K562 (cell line): ENCODE data around the gene SOX12. TPM values are rescaled to one million over a fixed set of nuclear protein-coding genes. Genes with fewer than 3 reads are reported as not detected.

Experiments used
- ARID4B ChIP-seq: sonication (generic); formaldehyde crosslinking; IDR thresholded peaks from 2 replicates; pipeline ENCODE4 v1.8.0; 2022; ENCODE audit warnings: mild to moderate bottlenecking, missing genetic modification reagents
- ATF1 ChIP-seq, 2 experiments: fragments of 450-650 bp in 1 of 2; IDR thresholded peaks; 2 replicates each; pipeline ENCODE4 v1.6.1; 2016; ENCODE audit warnings: missing compliant biosample characterization in 1 of 2, missing genetic modification characterization in 1 of 2
- ATF3 ChIP-seq, 2 experiments: fragments of 450-650 bp in 1 of 2; sonication (generic) in 1 of 2; formaldehyde crosslinking in 1 of 2; IDR thresholded peaks in 1 of 2; conservative IDR thresholded peaks in 1 of 2; 2 replicates each; pipeline versions ENCODE4 v1.6.1 to v1.8.1; 2016 to 2023; ENCODE audit warnings: mild to moderate bottlenecking in 2 of 2, moderate library complexity in 2 of 2, inconsistent platforms in 1 of 2, missing genetic modification reagents in 1 of 2
- C11orf30 ChIP-seq: fragments of 450-650 bp; IDR thresholded peaks from 2 replicates; pipeline ENCODE4 v1.6.1; 2016; ENCODE audit warnings: low read depth, mild to moderate bottlenecking
- COPS2 ChIP-seq: fragments of 450-650 bp; conservative IDR thresholded peaks from 2 replicates; pipeline ENCODE4 v1.6.1; 2016; ENCODE audit warnings: mild to moderate bottlenecking, moderate library complexity
- DMBX1 ChIP-seq: fragments of 250-450 bp; sonication (Bioruptor Pico); IDR thresholded peaks from 2 replicates; pipeline ENCODE4 v1.8.0; 2022; ENCODE audit warnings: inconsistent platforms, mild to moderate bottlenecking, moderate library complexity, borderline replicate concordance
- FOSL1 ChIP-seq: fragments of 200-800 bp; sonication (Bioruptor generic); conservative IDR thresholded peaks from 2 replicates; pipeline ENCODE4 v1.6.1; 2016; ENCODE audit warnings: missing genetic modification characterization, missing compliant biosample characterization
- FOXK2 ChIP-seq, 2 experiments: fragments of 450-650 bp; IDR thresholded peaks in 1 of 2; conservative IDR thresholded peaks in 1 of 2; 2 replicates each; pipeline ENCODE4 v1.6.1; 2016; ENCODE audit warnings: low read depth in 2 of 2, mild to moderate bottlenecking in 1 of 2
- HLTF ChIP-seq: fragments of 450-650 bp; IDR thresholded peaks from 2 replicates; pipeline ENCODE4 v1.6.1; 2016
- L3MBTL2 ChIP-seq: fragments of 450-650 bp; IDR thresholded peaks from 2 replicates; pipeline ENCODE4 v1.6.1; 2016; ENCODE audit warnings: mild to moderate bottlenecking, moderate library complexity
- TOE1 ChIP-seq, 2 experiments: fragments of 450-650 bp in 1 of 2; sonication (generic) in 1 of 2; formaldehyde crosslinking in 1 of 2; IDR thresholded peaks; 2 replicates each; pipeline versions ENCODE4 v1.7.1 to v1.8.0; 2016 to 2022; ENCODE audit warnings: borderline replicate concordance in 2 of 2, mild to moderate bottlenecking in 2 of 2, antibody characterized with exemption in 1 of 2, inconsistent platforms in 1 of 2, low read depth in 1 of 2, missing genetic modification reagents in 1 of 2, moderate library complexity in 1 of 2
- ZNF165 ChIP-seq: fragments of 250-450 bp; sonication (Bioruptor Pico); IDR thresholded peaks from 2 replicates; pipeline ENCODE4 v1.4.0; 2020; ENCODE audit warnings: borderline replicate concordance
- ZNF253 ChIP-seq: fragments of 250-450 bp; sonication (Bioruptor Pico); conservative IDR thresholded peaks from 2 replicates; pipeline ENCODE4 v1.6.1; 2021; ENCODE audit warnings: mild to moderate bottlenecking
- ZNF780A ChIP-seq: fragments of 250-450 bp; sonication (Bioruptor Pico); IDR thresholded peaks from 2 replicates; pipeline ENCODE4 v1.5.0; 2021; ENCODE audit warnings: mild to moderate bottlenecking
- polyA plus RNA-seq, 8 experiments: library from polyadenylated mRNA; depleted of rRNA in 4 of 8; stranded (reverse) in 5 of 8; unstranded in 3 of 8; fragments of >200 nt; fragmentation: Nextera tagmentation in 2 of 8; fragmentation: Illumina TruSeq in 1 of 8; extraction: Ambion mirVana in 2 of 8; extraction: Trizol in 1 of 8; gene quantifications; 2 replicates each; pipeline versions ENCODE4 v1.2.1 to v1.2.3, GENCODE V29; 2011 to 2014; ENCODE audit warnings: inconsistent platforms in 1 of 8, missing spikeins in 1 of 8
- total RNA-seq, 7 experiments: library from RNA; depleted of rRNA in 6 of 7; stranded (reverse); fragments of >200 nt in 6 of 7; fragmentation: Illumina TruSeq in 2 of 7; extraction: Trizol in 2 of 7; gene quantifications; 2 replicates each; pipeline versions ENCODE4 v1.2.1 to v1.2.3, GENCODE V29; 2011 to 2021; ENCODE audit warnings: low replicate concordance in 1 of 7
- TF ChIP-seq, protein P1 (sequence below): fragments of 450-650 bp; IDR thresholded peaks from 2 replicates; pipeline ENCODE4 v1.6.1; 2016

The SOX12 gene
- total and polyA plus RNA-seq, 9 of the 15 experiments (the other 6 are each of a cell fraction or from before 2014, with no cell fraction given) = 0.42 to 26.3 (median 2.6) TPM

DNA sequence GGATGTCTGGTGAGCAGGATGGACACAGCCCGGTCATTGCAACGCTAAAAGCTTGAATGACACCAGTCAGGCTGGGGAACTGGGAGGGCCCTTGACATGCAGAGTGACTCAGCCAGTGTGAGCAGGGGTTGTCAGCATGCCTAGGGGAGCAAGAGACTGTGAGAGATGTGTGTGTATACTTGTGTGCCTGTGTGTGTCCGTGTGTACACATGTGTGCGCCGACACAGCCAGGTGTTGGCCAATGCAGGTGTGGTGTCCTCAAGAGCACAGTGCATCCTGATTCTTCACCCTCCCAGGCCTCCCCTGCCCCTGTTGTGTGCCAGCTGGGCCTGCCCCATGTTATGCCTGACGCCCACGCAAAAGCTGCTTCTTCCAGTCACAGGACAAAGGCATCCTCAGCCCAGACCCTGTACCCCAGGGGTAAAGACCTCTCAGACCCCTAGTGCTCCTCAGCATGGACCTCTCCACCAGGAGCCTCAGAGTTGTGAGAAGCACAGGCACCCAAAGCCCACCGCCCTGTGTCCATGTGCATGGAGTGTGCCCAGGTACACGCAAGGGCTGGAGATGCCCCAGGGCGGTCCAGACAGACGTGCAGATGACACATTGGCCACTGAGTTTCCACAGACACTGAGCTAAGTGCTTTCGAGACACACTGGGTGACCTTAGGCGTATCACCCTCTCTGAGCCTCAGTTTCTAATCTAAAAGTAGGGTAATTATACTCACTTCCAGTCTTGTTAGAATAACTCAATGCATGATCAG is 38.1 kb downstream of the SOX12 start (continued):
- TF ChIP-seq COPS2 (no peak), C11orf30 (peak; percentile 21), ATF1 (CRISPR knock-in tag; IDR thresholded peaks at IDR 0.05) (no peak), ATF1 (tag; IDR thresholded peaks at IDR 0.05) (0 out of 2 replicates have a peak, but pooled peaks have one; percentile 14), HLTF (no peak), ZNF780A (CRISPR knock-in tag) (no peak), ZNF253 (CRISPR knock-in tag) (no peak), FOXK2 (conservative IDR thresholded peaks at IDR 0.05 in 1 of 2, IDR thresholded peaks at IDR 0.05 in 1 of 2; ENCODE audit: low read depth in 2 of 2) (0 out of 4 replicates have a peak, but pooled peaks of 1 of the 2 experiments have one; percentile 19), DMBX1 (CRISPR knock-in tag) (peak; percentile 76; the same call in 1 of the 2 replicates), TOE1 (IDR thresholded peaks at IDR 0.05; ENCODE audit: borderline replicate concordance) (no peak), TOE1 (CRISPR knock-in tag; IDR thresholded peaks at IDR 0.05; ENCODE audit: borderline replicate concordance, low read depth) (no peak), FOSL1 (tag) (peak; percentile 60), ATF3 (IDR thresholded peaks at IDR 0.05) (peak; percentile 66), ATF3 (CRISPR knock-in tag; conservative IDR thresholded peaks at IDR 0.05) (no peak), ZNF165 (CRISPR knock-in tag) (0 out of 2 replicates have a peak, but pooled peaks have one; percentile 5), L3MBTL2 (peak; percentile 29; the same call in 1 of the 2 replicates), ARID4B (CRISPR knock-in tag) (no peak)
- TF ChIP-seq, protein P1, sequence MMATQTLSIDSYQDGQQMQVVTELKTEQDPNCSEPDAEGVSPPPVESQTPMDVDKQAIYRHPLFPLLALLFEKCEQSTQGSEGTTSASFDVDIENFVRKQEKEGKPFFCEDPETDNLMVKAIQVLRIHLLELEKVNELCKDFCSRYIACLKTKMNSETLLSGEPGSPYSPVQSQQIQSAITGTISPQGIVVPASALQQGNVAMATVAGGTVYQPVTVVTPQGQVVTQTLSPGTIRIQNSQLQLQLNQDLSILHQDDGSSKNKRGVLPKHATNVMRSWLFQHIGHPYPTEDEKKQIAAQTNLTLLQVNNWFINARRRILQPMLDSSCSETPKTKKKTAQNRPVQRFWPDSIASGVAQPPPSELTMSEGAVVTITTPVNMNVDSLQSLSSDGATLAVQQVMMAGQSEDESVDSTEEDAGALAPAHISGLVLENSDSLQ = peak; percentile 85
